ENCODE results near the gene NGFR.

Gene NGFR

GRCh38 chr17:49514071-49514721 lies 19.1 kb downstream of the NGFR start:
- H3K36me3 Mint-ChIP-seq (ENCODE audit: low read depth) = no peaks in the 10 kb centered on the region
- H3K4me3 Mint-ChIP-seq = peak overlapping the region in 1 of 3 experiments; percentile 71
- peaks cover 56% of the 10 kb centered on the region for H3K4me1 Mint-ChIP-seq
- H3K27me3 Mint-ChIP-seq (ENCODE audit: low read depth) = no peaks in the 10 kb centered on the region
- peak; percentile 17 to 22 (median 20) for TF ChIP-seq CTCF (IDR thresholded peaks at IDR 0.05; ENCODE audit: unreplicated experiment in 3 of 3)
- peak overlapping the region; percentile 97 to 100 (median 99) for H3K27ac Mint-ChIP-seq
- H3K9me3 Mint-ChIP-seq = no peaks in the 10 kb centered on the region

- Mint-ChIP-seq H3K4me1 (peaks cover 61% of the 10 kb centered on the region), H3K36me3 (ENCODE audit: low read depth) (no peaks in the 10 kb centered on the region), H3K9me3 (no peaks in the 10 kb centered on the region), H3K27ac (peak overlapping the region; percentile 97 to 100 (median 99)), H3K4me3 (peak overlapping the region in 2 of 3 experiments; percentile 21 to 43), H3K27me3 (ENCODE audit: low read depth) (no peaks in the 10 kb centered on the region)
- no peak for TF ChIP-seq CTCF (IDR thresholded peaks at IDR 0.05; ENCODE audit: unreplicated experiment in 3 of 3)
Observed at GRCh38 chr17:49515196-49515770, 20.2 kb downstream of the NGFR start.

- H3K36me3 Mint-ChIP-seq (ENCODE audit: low read depth) = no peaks in the 10 kb centered on the region
- peak overlapping the region; percentile 97 to 100 (median 99) for H3K27ac Mint-ChIP-seq
- no peaks in the 10 kb centered on the region for H3K27me3 Mint-ChIP-seq (ENCODE audit: low read depth)
- H3K4me3 Mint-ChIP-seq = peak overlapping the region in 1 of 3 experiments; percentile 24
- peaks cover 65% of the 10 kb centered on the region for H3K4me1 Mint-ChIP-seq
- H3K9me3 Mint-ChIP-seq = no peaks in the 10 kb centered on the region
- no peak for TF ChIP-seq CTCF (IDR thresholded peaks at IDR 0.05; ENCODE audit: unreplicated experiment in 3 of 3)
Observed at GRCh38 chr17:49516180-49516579, 21.1 kb downstream of the NGFR start.

- H3K36me3 Mint-ChIP-seq (ENCODE audit: low read depth) = no peaks in the 10 kb centered on the region
- no peaks in the 10 kb centered on the region for H3K9me3 Mint-ChIP-seq
- H3K4me1 Mint-ChIP-seq = peaks cover 78% of the 10 kb centered on the region
- no peak overlapping the region for H3K4me3 Mint-ChIP-seq
- TF ChIP-seq CTCF (IDR thresholded peaks at IDR 0.05; ENCODE audit: unreplicated experiment in 3 of 3) = no peak
- H3K27ac Mint-ChIP-seq = peak overlapping the region; percentile 58 to 100 (median 82)
- H3K27me3 Mint-ChIP-seq (ENCODE audit: low read depth) = no peaks in the 10 kb centered on the region
Observed at GRCh38 chr17:49518346-49519078, 23.4 kb downstream of the NGFR start.

- H3K27ac Mint-ChIP-seq = peak overlapping the region; percentile 89 to 99 (median 97)
- peak overlapping the region; percentile 44 to 74 (median 60) for H3K4me3 Mint-ChIP-seq
- H3K36me3 Mint-ChIP-seq (ENCODE audit: low read depth) = no peaks in the 10 kb centered on the region
- H3K27me3 Mint-ChIP-seq (ENCODE audit: low read depth) = no peaks in the 10 kb centered on the region
- no peak for TF ChIP-seq CTCF (IDR thresholded peaks at IDR 0.05; ENCODE audit: unreplicated experiment in 3 of 3)
- peaks cover 68% of the 10 kb centered on the region for H3K4me1 Mint-ChIP-seq
- no peaks in the 10 kb centered on the region for H3K9me3 Mint-ChIP-seq
Observed at GRCh38 chr17:49519781-49520180, 24.7 kb downstream of the NGFR start.

Measured in nephron (organoid).